ENCODE results near the gene AMFR.

The AMFR gene

GRCh38 chr16:56345406-56346050 is 79.8 kb downstream of the AMFR start:
- no peak for DNase-seq

GRCh38 chr16:56344518-56345405 is 80.6 kb downstream of the AMFR start:
- DNase-seq: no peak

GRCh38 chr16:56343661-56344517 is 81.5 kb downstream of the AMFR start:
- no peak for DNase-seq

GRCh38 chr16:56341656-56342399 is 83.5 kb downstream of the AMFR start:
- no peak for DNase-seq

GRCh38 chr16:56340864-56341365 is 84.4 kb downstream of the AMFR start:
- no peak for DNase-seq

- no peak for DNase-seq
These were observed 84.9 kb downstream of the AMFR start for GRCh38 chr16:56340416-56340815.

- DNase-seq: no peak
These were observed 85.7 kb downstream of the AMFR start for GRCh38 chr16:56339431-56340195.

GRCh38 chr16:56338566-56339318 is 86.6 kb downstream of the AMFR start:
- no peak for DNase-seq

GRCh38 chr16:56337858-56338325 is 87.5 kb downstream of the AMFR start:
- DNase-seq: no peak

GRCh38 chr16:56337131-56337857 is 88.1 kb downstream of the AMFR start:
- DNase-seq: no peak

- DNase-seq: no peak
These were observed 88.6 kb downstream of the AMFR start for GRCh38 chr16:56336711-56337110.

- no peak for DNase-seq
These were observed 89.2 kb downstream of the AMFR start for GRCh38 chr16:56336071-56336688.

- DNase-seq: no peak
These were observed 90.6 kb downstream of the AMFR start for GRCh38 chr16:56334761-56335160.

GRCh38 chr16:56332464-56333079 is 92.8 kb downstream of the AMFR start:
- DNase-seq: no peak

- no peak for DNase-seq
These were observed 93.4 kb downstream of the AMFR start for GRCh38 chr16:56331915-56332314.

GRCh38 chr16:56331399-56331798 is 93.9 kb downstream of the AMFR start:
- no peak for DNase-seq

- no peak for DNase-seq
These were observed 94.9 kb downstream of the AMFR start for GRCh38 chr16:56330476-56330875.

GRCh38 chr16:56329887-56330286 is 95.5 kb downstream of the AMFR start:
- DNase-seq: no peak
